ENCODE results near the gene SCAF4.
A peak's percentile ranks its signal among the peaks of the same experiment; 100 is the strongest.
"Not testable (repeated sequence)": the region's sequence is repeated elsewhere in the genome, so short reads cannot be mapped to it uniquely, and the experiment has no call there.

The SCAF4 gene

GRCh38 chr21:31731857-31732596 lies at the start of gene SCAF4:
TSS of gene SCAF4 (minus strand) at chr21:31732118. CDS start at chr21:31731692, 426 bp downstream.
- Mint-ChIP-seq H3K9me3 (no peaks in the 10 kb centered on the region), H3K27ac (peak within 1 kb of the TSS; percentile 56 to 74), H3K4me3 (peak within 1 kb of the TSS; percentile 79 to 86), H3K4me1 (no peaks in the 10 kb centered on the region), H3K27me3 (no peaks in the 10 kb centered on the region)
- DNase-seq (peak; percentile 81 to 84), ATAC-seq (peak; percentile 90)

- H3K27ac Mint-ChIP-seq, result no peak overlapping the region
- no peak overlapping the region for H3K4me3 Mint-ChIP-seq
- peaks cover 0 to 5% of the 10 kb centered on the region in 2 donors for H3K9me3 Mint-ChIP-seq
- no peak for ATAC-seq
- H3K4me1 Mint-ChIP-seq, result no peaks in the 10 kb centered on the region
- DNase-seq, result no peak
- peaks cover 11% of the 10 kb centered on the region for H3K27me3 Mint-ChIP-seq
These were observed 49.0 kb upstream of the SCAF4 start for GRCh38 chr21:31780944-31781343.

- Mint-ChIP-seq H3K27ac (no peak overlapping the region), H3K4me3 (no peak overlapping the region), H3K27me3 (peaks cover 11% of the 10 kb centered on the region), H3K9me3 (no peaks in the 10 kb centered on the region), H3K4me1 (no peaks in the 10 kb centered on the region)
- DNase-seq, result no peak
- ATAC-seq, result no peak
These were observed 46.6 kb upstream of the SCAF4 start for GRCh38 chr21:31778546-31778945.

GRCh38 chr21:31777857-31778256 lies 45.9 kb upstream of the SCAF4 start:
- Mint-ChIP-seq H3K9me3 (no peaks in the 10 kb centered on the region), H3K27me3 (peaks cover 11% of the 10 kb centered on the region), H3K4me1 (no peaks in the 10 kb centered on the region), H3K4me3 (no peak overlapping the region), H3K27ac (no peak overlapping the region)
- DNase-seq (no peak), ATAC-seq (no peak)

- Mint-ChIP-seq H3K9me3 (no peaks in the 10 kb centered on the region), H3K4me3 (no peak overlapping the region), H3K4me1 (no peaks in the 10 kb centered on the region), H3K27ac (no peak overlapping the region), H3K27me3 (no peaks in the 10 kb centered on the region)
- DNase-seq, result no peak
- ATAC-seq, result no peak
These were observed 42.1 kb upstream of the SCAF4 start for GRCh38 chr21:31774031-31774430.

GRCh38 chr21:31772674-31773555 lies 41.0 kb upstream of the SCAF4 start:
- ATAC-seq (no peak), DNase-seq (no peak)
- no peaks in the 10 kb centered on the region for H3K9me3 Mint-ChIP-seq
- no peak overlapping the region for H3K4me3 Mint-ChIP-seq
- no peaks in the 10 kb centered on the region for H3K27me3 Mint-ChIP-seq
- H3K4me1 Mint-ChIP-seq, result no peaks in the 10 kb centered on the region
- peak overlapping the region in 1 of 2 donors; percentile 23 for H3K27ac Mint-ChIP-seq

GRCh38 chr21:31771685-31772084 lies 39.8 kb upstream of the SCAF4 start:
- ATAC-seq (no peak), DNase-seq (no peak)
- Mint-ChIP-seq H3K4me3 (no peak overlapping the region), H3K27ac (no peak overlapping the region), H3K9me3 (no peaks in the 10 kb centered on the region), H3K4me1 (no peaks in the 10 kb centered on the region), H3K27me3 (no peaks in the 10 kb centered on the region)

GRCh38 chr21:31768710-31769109 lies 36.8 kb upstream of the SCAF4 start:
- Mint-ChIP-seq H3K4me3 (no peak overlapping the region), H3K9me3 (no peaks in the 10 kb centered on the region), H3K27me3 (peaks cover 2% of the 10 kb centered on the region), H3K4me1 (no peaks in the 10 kb centered on the region), H3K27ac (no peak overlapping the region)
- no peak for ATAC-seq
- DNase-seq, result no peak

GRCh38 chr21:31766899-31767298 lies 35.0 kb upstream of the SCAF4 start:
- Mint-ChIP-seq H3K27me3 (peaks cover 7% of the 10 kb centered on the region), H3K4me1 (no peaks in the 10 kb centered on the region), H3K4me3 (no peak overlapping the region), H3K9me3 (no peaks in the 10 kb centered on the region), H3K27ac (no peak overlapping the region)
- no peak for DNase-seq
- no peak for ATAC-seq

- ATAC-seq, H3K9me3 Mint-ChIP-seq, H3K27ac Mint-ChIP-seq, H3K4me3 Mint-ChIP-seq, H3K4me1 Mint-ChIP-seq, DNase-seq: not testable (repeated sequence)
- peaks cover 13% of the 10 kb centered on the region for H3K27me3 Mint-ChIP-seq
These were observed 33.9 kb upstream of the SCAF4 start for GRCh38 chr21:31765850-31766249.

GRCh38 chr21:31760931-31761330 lies 29.0 kb upstream of the SCAF4 start:
- ATAC-seq (no peak), DNase-seq (no peak)
- Mint-ChIP-seq H3K27ac (no peak overlapping the region), H3K27me3 (peaks cover 15% of the 10 kb centered on the region), H3K9me3 (no peaks in the 10 kb centered on the region), H3K4me1 (no peaks in the 10 kb centered on the region), H3K4me3 (no peak overlapping the region)

- DNase-seq, result no peak
- no peak for ATAC-seq
- Mint-ChIP-seq H3K4me3 (no peak overlapping the region), H3K27me3 (peaks cover 8% of the 10 kb centered on the region), H3K27ac (no peak overlapping the region), H3K9me3 (no peaks in the 10 kb centered on the region), H3K4me1 (no peaks in the 10 kb centered on the region)
These were observed 24.9 kb upstream of the SCAF4 start for GRCh38 chr21:31756787-31757186.

GRCh38 chr21:31755027-31755426 lies 23.1 kb upstream of the SCAF4 start:
- Mint-ChIP-seq H3K9me3 (no peaks in the 10 kb centered on the region), H3K27me3 (no peaks in the 10 kb centered on the region), H3K27ac (no peak overlapping the region), H3K4me3 (no peak overlapping the region), H3K4me1 (no peaks in the 10 kb centered on the region)
- ATAC-seq (no peak), DNase-seq (no peak)

GRCh38 chr21:31754708-31754960 lies 22.7 kb upstream of the SCAF4 start:
- Mint-ChIP-seq H3K9me3 (no peaks in the 10 kb centered on the region), H3K27ac (no peak overlapping the region), H3K4me1 (no peaks in the 10 kb centered on the region), H3K27me3 (no peaks in the 10 kb centered on the region), H3K4me3 (no peak overlapping the region)
- ATAC-seq, result no peak
- DNase-seq, result no peak

- H3K27me3 Mint-ChIP-seq, result no peaks in the 10 kb centered on the region
- no peaks in the 10 kb centered on the region for H3K9me3 Mint-ChIP-seq
- no peak overlapping the region for H3K27ac Mint-ChIP-seq
- ATAC-seq, result no peak
- H3K4me1 Mint-ChIP-seq, result no peaks in the 10 kb centered on the region
- H3K4me3 Mint-ChIP-seq, result no peak overlapping the region
- DNase-seq, result no peak
These were observed 22.2 kb upstream of the SCAF4 start for GRCh38 chr21:31753949-31754707.

- no peak overlapping the region for H3K4me3 Mint-ChIP-seq
- no peak overlapping the region for H3K27ac Mint-ChIP-seq
- no peaks in the 10 kb centered on the region for H3K9me3 Mint-ChIP-seq
- no peak for DNase-seq
- H3K4me1 Mint-ChIP-seq, result no peaks in the 10 kb centered on the region
- H3K27me3 Mint-ChIP-seq, result no peaks in the 10 kb centered on the region
- ATAC-seq, result no peak
These were observed 21.0 kb upstream of the SCAF4 start for GRCh38 chr21:31752967-31753366.
